ENCODE measurements around the gene LEPR.

The LEPR gene

GRCh38 chr1:65409816-65410326 lies 10.6 kb upstream of the LEPR start:
- DNase-seq: no peak

GRCh38 chr1:65412256-65412983 lies 8.0 kb upstream of the LEPR start:
- DNase-seq: no peak

- no peak for DNase-seq
Measured at GRCh38 chr1:65412984-65413375, 7.5 kb upstream of the LEPR start.

- DNase-seq: no peak
Measured at GRCh38 chr1:65414538-65414937, 5.9 kb upstream of the LEPR start.

GRCh38 chr1:65416767-65417166 lies 3.7 kb upstream of the LEPR start:
- no peak for DNase-seq

GRCh38 chr1:65417729-65418128 lies 2.7 kb upstream of the LEPR start:
- no peak for DNase-seq

- no peak for DNase-seq
Measured at GRCh38 chr1:65418522-65419185, 1.8 kb upstream of the LEPR start.

GRCh38 chr1:65419681-65420589 lies 533 bp upstream of the LEPR start:
- peak; percentile 98 to 99 for DNase-seq

- DNase-seq: peak in 1 of 2 donors; percentile 49
Measured at GRCh38 chr1:65421351-65422025, 1.0 kb downstream of the LEPR start.

GRCh38 chr1:65422241-65423203 lies 2.1 kb downstream of the LEPR start:
- DNase-seq: no peak

- DNase-seq: no peak
Measured at GRCh38 chr1:65423884-65424572, 3.6 kb downstream of the LEPR start.

- DNase-seq: no peak
Measured at GRCh38 chr1:65424573-65424889, 4.1 kb downstream of the LEPR start.

- DNase-seq: no peak
Measured at GRCh38 chr1:65425006-65425405, 4.5 kb downstream of the LEPR start.

- DNase-seq: no peak
Measured at GRCh38 chr1:65425697-65426096, 5.2 kb downstream of the LEPR start.

- DNase-seq: no peak
Measured at GRCh38 chr1:65429078-65429477, 8.6 kb downstream of the LEPR start.

GRCh38 chr1:65429806-65430205 lies 9.3 kb downstream of the LEPR start:
- peak in 1 of 2 donors; percentile 12 for DNase-seq

GRCh38 chr1:65431111-65431705 lies 10.7 kb downstream of the LEPR start:
- peak in 1 of 2 donors; percentile 13 for DNase-seq

GRCh38 chr1:65432918-65433317 lies 12.4 kb downstream of the LEPR start:
- no peak for DNase-seq

GRCh38 chr1:65434255-65434654 lies 13.8 kb downstream of the LEPR start:
- DNase-seq: no peak

- no peak for DNase-seq
Measured at GRCh38 chr1:65434760-65435159, 14.3 kb downstream of the LEPR start.

GRCh38 chr1:65435987-65436386 lies 15.5 kb downstream of the LEPR start:
- no peak for DNase-seq

Measured in bone marrow (tissue), 2 donors.